ENCODE data around the gene CNNM2. TPM values are rescaled to one million over a fixed set of nuclear protein-coding genes. Genes with fewer than 3 reads are reported as not detected.

CNNM2 gene
- polyA plus RNA-seq, 2 donors: 0.88 to 1.1 TPM

DNA sequence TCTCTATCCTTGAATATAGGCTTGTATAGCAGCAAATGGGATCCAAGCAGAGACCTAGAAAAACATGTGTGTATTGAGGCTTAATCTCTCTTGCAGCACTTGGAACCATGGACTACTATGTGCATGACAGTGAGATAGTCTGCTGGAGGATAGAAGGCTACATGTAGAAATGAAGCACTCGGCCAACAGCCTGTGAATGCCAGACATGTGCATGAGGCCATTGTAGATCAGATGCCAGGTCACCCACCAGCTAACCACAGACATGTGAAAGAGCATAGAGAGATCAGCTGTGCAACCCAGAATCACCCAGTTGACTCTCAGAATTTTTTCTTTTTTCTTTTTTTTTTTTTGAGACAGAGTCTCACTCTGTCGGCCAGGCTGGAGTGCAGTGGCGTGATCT, 184.1 kb downstream of the CNNM2 start:
- Histone ChIP-seq H3K27ac (ENCODE audit: low read depth in 2 of 2, low read length in 1 of 2) (no peak overlapping the region), H3K36me3 (ENCODE audit: control insufficient read depth in 2 of 2, insufficient read depth in 2 of 2, low read length in 1 of 2) (peaks cover 7 to 9% of the 10 kb centered on the region in 2 donors)
- WGBS, 2 donors: 90 to 96% methylated on average over 3 of the region's 3 CpGs

DNA sequence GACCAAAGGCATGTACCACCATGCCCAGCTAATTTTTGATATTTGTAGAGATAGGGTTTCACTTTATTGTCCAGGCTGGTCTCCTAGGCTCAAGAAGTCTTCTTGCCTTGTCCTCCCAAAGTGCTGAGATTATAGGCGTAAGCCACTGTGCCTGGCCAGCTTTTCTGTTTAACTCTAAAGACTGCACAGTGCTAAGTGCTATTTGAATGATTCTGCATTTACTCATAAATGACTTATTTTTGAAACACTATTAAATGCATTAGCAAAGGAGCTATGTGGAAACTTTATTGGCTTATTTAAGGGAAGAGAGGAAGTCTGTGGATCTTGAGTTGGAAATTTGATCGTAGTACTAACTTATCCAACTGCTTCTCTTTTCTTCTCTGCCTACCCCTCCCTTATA, 185.9 kb downstream of the CNNM2 start:
- Histone ChIP-seq H3K27ac (ENCODE audit: low read depth in 2 of 2, low read length in 1 of 2) (no peak overlapping the region), H3K4me3 (ENCODE audit: low read depth in 1 of 2, low read length in 2 of 2) (no peak overlapping the region), H3K9me3 (ENCODE audit: control insufficient read depth in 2 of 2, insufficient read depth in 1 of 2, low read depth in 1 of 2, low read length in 1 of 2) (no peaks in the 10 kb centered on the region), H3K36me3 (ENCODE audit: control insufficient read depth in 2 of 2, insufficient read depth in 2 of 2, low read length in 1 of 2) (peaks cover 7 to 8% of the 10 kb centered on the region in 2 donors), H3K27me3 (ENCODE audit: control insufficient read depth in 1 of 2, insufficient read depth in 2 of 2, low read length in 2 of 2) (no peaks in the 10 kb centered on the region), H3K4me1 (ENCODE audit: control insufficient read depth in 2 of 2, insufficient read depth in 2 of 2, low read length in 1 of 2) (no peaks in the 10 kb centered on the region)
- 98% methylated on average over 2 of the region's 2 CpGs for WGBS, 2 donors

More for the DNA sequence above, 184.1 kb downstream of the CNNM2 start:
- Histone ChIP-seq H3K9me3 (ENCODE audit: control insufficient read depth in 2 of 2, insufficient read depth in 1 of 2, low read depth in 1 of 2, low read length in 1 of 2) (no peaks in the 10 kb centered on the region), H3K27me3 (ENCODE audit: control insufficient read depth in 1 of 2, insufficient read depth in 2 of 2, low read length in 2 of 2) (no peaks in the 10 kb centered on the region), H3K4me3 (ENCODE audit: low read depth in 1 of 2, low read length in 2 of 2) (no peak overlapping the region), H3K4me1 (ENCODE audit: control insufficient read depth in 2 of 2, insufficient read depth in 2 of 2, low read length in 1 of 2) (no peaks in the 10 kb centered on the region)

DNA sequence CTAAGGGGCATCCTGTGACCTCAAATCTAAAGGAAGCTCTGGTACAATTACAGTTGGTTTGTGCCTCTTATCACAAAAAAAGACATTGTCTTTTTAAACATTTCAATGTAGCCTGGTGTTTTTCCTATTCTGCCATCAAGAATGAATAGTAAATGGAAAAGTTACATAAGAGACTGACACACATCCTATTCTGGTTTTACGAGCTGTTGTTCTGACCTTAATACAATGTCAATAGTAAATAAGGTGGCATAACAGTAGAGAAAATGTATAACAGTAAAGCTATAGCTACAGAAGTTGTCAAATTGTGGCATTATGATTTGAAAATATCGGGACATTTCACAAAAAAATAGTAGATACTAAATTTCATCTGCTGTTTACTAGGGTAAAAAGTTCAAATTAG, 186.6 kb downstream of the CNNM2 start:
- Histone ChIP-seq H3K9me3 (ENCODE audit: control insufficient read depth in 2 of 2, insufficient read depth in 1 of 2, low read depth in 1 of 2, low read length in 1 of 2) (no peaks in the 10 kb centered on the region), H3K36me3 (ENCODE audit: control insufficient read depth in 2 of 2, insufficient read depth in 2 of 2, low read length in 1 of 2) (peaks cover 5 to 7% of the 10 kb centered on the region in 2 donors), H3K27ac (ENCODE audit: low read depth in 2 of 2, low read length in 1 of 2) (no peak overlapping the region), H3K4me1 (ENCODE audit: control insufficient read depth in 2 of 2, insufficient read depth in 2 of 2, low read length in 1 of 2) (no peaks in the 10 kb centered on the region), H3K4me3 (ENCODE audit: low read depth in 1 of 2, low read length in 2 of 2) (no peak overlapping the region), H3K27me3 (ENCODE audit: control insufficient read depth in 1 of 2, insufficient read depth in 2 of 2, low read length in 2 of 2) (no peaks in the 10 kb centered on the region)
- WGBS, 2 donors: 37 to 41% methylated on average over 2 of the region's 2 CpGs

DNA sequence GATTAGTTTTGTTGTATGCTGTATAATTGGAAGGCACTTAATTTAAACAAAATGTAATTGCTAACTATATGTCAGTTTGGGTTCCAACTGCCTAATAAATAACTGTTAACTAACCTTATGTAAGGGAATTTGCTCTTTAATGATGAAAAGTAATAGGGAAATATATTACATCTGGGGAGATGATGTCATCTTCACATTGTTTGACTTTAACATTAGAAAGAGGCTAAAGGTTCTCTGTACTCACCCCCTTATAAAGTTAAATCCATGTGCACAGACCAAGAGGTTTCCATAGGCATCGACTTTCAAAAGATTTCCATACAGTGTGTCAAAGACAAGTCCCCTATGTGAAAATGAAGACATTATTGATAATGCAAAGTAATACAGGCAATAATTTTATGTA, 187.4 kb downstream of the CNNM2 start:
- WGBS, 2 donors: 92 to 97% methylated on average over 1 of the region's 1 CpG
- Histone ChIP-seq H3K4me3 (ENCODE audit: low read depth in 1 of 2, low read length in 2 of 2) (no peak overlapping the region), H3K9me3 (ENCODE audit: control insufficient read depth in 2 of 2, insufficient read depth in 1 of 2, low read depth in 1 of 2, low read length in 1 of 2) (no peaks in the 10 kb centered on the region), H3K4me1 (ENCODE audit: control insufficient read depth in 2 of 2, insufficient read depth in 2 of 2, low read length in 1 of 2) (no peaks in the 10 kb centered on the region), H3K27ac (ENCODE audit: low read depth in 2 of 2, low read length in 1 of 2) (no peak overlapping the region), H3K36me3 (ENCODE audit: control insufficient read depth in 2 of 2, insufficient read depth in 2 of 2, low read length in 1 of 2) (peaks cover 3 to 7% of the 10 kb centered on the region in 2 donors), H3K27me3 (ENCODE audit: control insufficient read depth in 1 of 2, insufficient read depth in 2 of 2, low read length in 2 of 2) (no peaks in the 10 kb centered on the region)

DNA sequence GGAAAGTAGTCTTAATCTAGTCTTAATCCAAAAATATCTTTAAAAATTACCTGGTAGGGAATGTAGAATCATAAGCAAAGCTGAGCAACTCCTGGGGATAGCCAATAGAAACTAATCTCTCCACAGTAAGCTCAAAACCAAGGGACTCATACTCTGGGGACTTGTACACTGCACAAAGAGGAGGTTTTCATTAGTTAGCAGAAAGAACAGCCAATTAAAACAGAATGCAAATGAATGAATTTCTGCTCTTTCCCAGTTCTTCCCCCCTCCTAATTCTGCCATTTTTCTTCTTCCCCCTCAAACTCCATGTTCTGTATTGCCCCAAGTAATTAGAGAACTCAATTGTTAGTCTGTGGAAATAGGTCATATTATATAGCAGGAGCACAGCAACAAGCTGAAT, 188.4 kb downstream of the CNNM2 start:
- Histone ChIP-seq H3K9me3 (ENCODE audit: control insufficient read depth in 2 of 2, insufficient read depth in 1 of 2, low read depth in 1 of 2, low read length in 1 of 2) (no peaks in the 10 kb centered on the region), H3K4me3 (ENCODE audit: low read depth in 1 of 2, low read length in 2 of 2) (no peak overlapping the region), H3K4me1 (ENCODE audit: control insufficient read depth in 2 of 2, insufficient read depth in 2 of 2, low read length in 1 of 2) (no peaks in the 10 kb centered on the region), H3K27ac (ENCODE audit: low read depth in 2 of 2, low read length in 1 of 2) (no peak overlapping the region), H3K27me3 (ENCODE audit: control insufficient read depth in 1 of 2, insufficient read depth in 2 of 2, low read length in 2 of 2) (no peaks in the 10 kb centered on the region), H3K36me3 (ENCODE audit: control insufficient read depth in 2 of 2, insufficient read depth in 2 of 2, low read length in 1 of 2) (peaks cover 3 to 4% of the 10 kb centered on the region in 2 donors)

DNA sequence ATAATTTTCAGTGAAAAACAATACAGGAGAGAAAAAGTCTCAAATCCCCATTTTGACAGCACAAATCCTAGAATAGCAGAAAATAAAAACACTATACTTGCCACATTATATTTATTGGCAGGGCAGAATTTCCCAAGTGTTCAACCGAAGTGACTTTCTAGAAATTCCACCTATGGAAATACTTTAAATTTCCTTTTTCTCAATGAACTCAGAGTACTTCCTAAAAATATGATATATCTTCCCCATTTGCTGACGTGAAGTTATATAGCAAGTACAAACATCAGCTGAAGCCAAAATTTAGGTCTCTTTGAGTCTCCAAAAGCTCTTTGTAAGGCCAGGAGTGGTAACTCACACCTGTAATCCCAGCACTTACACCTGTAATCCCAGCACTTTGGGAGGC, 191.7 kb downstream of the CNNM2 start:
- H3K27ac ChIP-seq (ENCODE audit: low read depth in 2 of 2, low read length in 1 of 2): no peak overlapping the region
- WGBS, 2 donors: 93 to 97% methylated on average over 2 of the region's 2 CpGs

DNA sequence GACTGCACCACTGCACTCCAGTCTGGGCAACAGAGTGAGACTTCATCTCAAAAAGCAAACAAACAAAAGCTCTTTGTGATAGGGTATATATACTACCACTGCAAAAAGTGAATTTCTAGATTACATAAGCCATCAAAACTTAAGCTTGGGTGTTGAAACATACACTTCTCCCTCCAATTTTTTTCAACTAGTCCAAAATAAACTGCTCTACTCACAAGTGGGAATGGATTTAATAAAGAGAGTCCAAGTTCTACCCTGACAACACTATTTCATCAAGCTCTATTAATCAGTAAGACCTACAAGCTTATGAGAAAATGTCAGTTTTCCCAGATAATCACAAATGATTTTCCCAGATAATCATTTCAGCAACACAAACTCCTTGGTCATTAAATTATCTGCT, 192.3 kb downstream of the CNNM2 start:
- Histone ChIP-seq H3K9me3 (ENCODE audit: control insufficient read depth in 2 of 2, insufficient read depth in 1 of 2, low read depth in 1 of 2, low read length in 1 of 2) (no peaks in the 10 kb centered on the region), H3K27me3 (ENCODE audit: control insufficient read depth in 1 of 2, insufficient read depth in 2 of 2, low read length in 2 of 2) (no peaks in the 10 kb centered on the region), H3K4me1 (ENCODE audit: control insufficient read depth in 2 of 2, insufficient read depth in 2 of 2, low read length in 1 of 2) (no peaks in the 10 kb centered on the region), H3K36me3 (ENCODE audit: control insufficient read depth in 2 of 2, insufficient read depth in 2 of 2, low read length in 1 of 2) (no peaks in the 10 kb centered on the region), H3K4me3 (ENCODE audit: low read depth in 1 of 2, low read length in 2 of 2) (no peak overlapping the region), H3K27ac (ENCODE audit: low read depth in 2 of 2, low read length in 1 of 2) (peak overlapping the region in 1 of 2 donors; percentile 63)

More for the DNA sequence above, 191.7 kb downstream of the CNNM2 start:
- Histone ChIP-seq H3K4me1 (ENCODE audit: control insufficient read depth in 2 of 2, insufficient read depth in 2 of 2, low read length in 1 of 2) (no peaks in the 10 kb centered on the region), H3K36me3 (ENCODE audit: control insufficient read depth in 2 of 2, insufficient read depth in 2 of 2, low read length in 1 of 2) (no peaks in the 10 kb centered on the region), H3K4me3 (ENCODE audit: low read depth in 1 of 2, low read length in 2 of 2) (no peak overlapping the region), H3K9me3 (ENCODE audit: control insufficient read depth in 2 of 2, insufficient read depth in 1 of 2, low read depth in 1 of 2, low read length in 1 of 2) (no peaks in the 10 kb centered on the region), H3K27me3 (ENCODE audit: control insufficient read depth in 1 of 2, insufficient read depth in 2 of 2, low read length in 2 of 2) (no peaks in the 10 kb centered on the region)

DNA sequence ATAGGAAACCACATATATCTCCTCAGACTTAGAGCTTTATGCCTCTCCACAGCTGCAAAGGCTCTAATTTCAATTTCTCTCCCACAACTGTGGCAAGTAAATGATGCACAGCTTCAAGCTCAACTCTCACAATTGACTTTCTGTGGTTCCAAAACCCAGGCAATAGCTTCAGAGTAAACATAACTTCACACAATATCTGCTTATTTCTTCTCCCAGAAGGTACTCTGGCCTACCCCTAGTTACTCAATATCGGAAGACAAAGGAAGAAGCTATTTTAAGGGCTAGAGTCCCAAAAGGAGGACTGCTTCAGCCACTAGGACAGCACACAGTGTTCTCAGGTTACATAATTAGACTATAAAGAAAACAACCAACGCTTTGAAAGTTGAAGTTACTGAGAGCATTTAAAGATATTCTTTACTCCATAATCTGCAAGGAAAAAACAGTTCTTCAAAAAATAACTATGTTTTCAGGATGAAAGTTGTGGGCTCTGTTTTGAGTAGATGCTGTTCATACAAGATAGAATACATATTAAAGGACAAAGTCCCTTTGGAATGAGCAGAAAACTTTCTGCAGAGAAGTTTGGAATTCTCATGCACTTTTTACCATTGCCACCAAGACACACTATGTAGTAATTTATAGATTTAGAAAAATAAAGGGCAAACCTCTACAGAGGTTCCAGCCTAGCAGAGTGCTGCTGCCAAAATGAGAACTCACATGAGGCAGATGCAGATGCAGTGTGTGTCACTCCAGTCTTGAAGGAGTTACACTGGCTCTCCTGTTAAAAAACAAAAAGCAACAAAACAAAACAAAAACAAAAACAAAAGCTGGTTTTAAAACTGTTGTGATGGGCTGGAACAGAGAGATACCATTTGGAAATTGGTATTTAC, 193.2 kb downstream of the CNNM2 start:
- H3K36me3 ChIP-seq (ENCODE audit: control insufficient read depth in 2 of 2, insufficient read depth in 2 of 2, low read length in 1 of 2): no peaks in the 10 kb centered on the region
- no peaks in the 10 kb centered on the region for H3K27me3 ChIP-seq (ENCODE audit: control insufficient read depth in 1 of 2, insufficient read depth in 2 of 2, low read length in 2 of 2)
- WGBS, 2 donors: 38 to 40% methylated on average over 2 of the region's 2 CpGs
- H3K4me3 ChIP-seq (ENCODE audit: low read depth in 1 of 2, low read length in 2 of 2): no peak overlapping the region
- H3K9me3 ChIP-seq (ENCODE audit: control insufficient read depth in 2 of 2, insufficient read depth in 1 of 2, low read depth in 1 of 2, low read length in 1 of 2): no peaks in the 10 kb centered on the region
- H3K4me1 ChIP-seq (ENCODE audit: control insufficient read depth in 2 of 2, insufficient read depth in 2 of 2, low read length in 1 of 2): no peaks in the 10 kb centered on the region
- H3K27ac ChIP-seq (ENCODE audit: low read depth in 2 of 2, low read length in 1 of 2): peak overlapping the region; percentile 22 to 63

DNA sequence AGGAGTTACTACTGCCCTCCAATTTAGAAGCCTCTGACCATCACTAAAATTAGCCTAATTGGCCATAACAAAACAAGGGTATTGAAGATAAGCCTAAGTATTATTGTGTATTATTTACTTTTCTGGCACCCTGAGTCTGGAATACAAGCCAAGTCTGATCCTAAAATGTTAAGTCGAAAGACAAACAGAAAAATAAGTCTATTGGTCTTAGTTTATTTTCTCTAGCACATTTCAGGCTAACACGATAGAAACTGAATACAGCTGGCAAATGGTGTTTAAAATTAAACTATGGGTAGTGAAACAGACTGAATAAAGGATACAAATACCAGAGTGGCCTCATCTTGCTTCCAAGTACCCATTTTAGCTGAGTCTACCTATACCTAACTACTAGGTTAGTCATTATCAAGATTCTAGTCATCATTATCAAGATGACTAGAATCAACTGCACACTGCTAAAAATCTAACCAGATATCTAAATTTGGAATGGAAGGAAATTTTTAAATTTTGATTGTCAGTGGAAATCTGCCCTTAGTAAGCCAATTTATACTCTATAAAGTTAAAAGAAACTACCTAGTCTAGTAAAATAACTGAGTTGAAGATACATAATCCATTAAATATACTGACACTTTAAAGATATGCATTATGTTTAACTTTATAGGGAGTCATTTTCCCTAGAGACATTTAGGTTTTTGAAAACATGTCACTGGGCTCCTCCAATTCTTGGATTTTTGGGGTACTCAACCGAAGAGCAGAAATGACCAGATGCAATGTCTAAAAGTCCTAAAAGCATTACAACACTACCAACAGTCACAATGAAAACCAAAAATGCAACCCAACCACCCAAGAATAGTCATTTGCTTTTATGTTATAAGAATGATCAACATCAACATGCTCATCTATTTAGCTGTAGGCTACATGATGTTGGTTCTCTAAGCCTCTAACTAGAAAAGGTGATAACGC, 194.1 kb downstream of the CNNM2 start:
- Histone ChIP-seq H3K27ac (ENCODE audit: low read depth in 2 of 2, low read length in 1 of 2) (no peak overlapping the region), H3K27me3 (ENCODE audit: control insufficient read depth in 1 of 2, insufficient read depth in 2 of 2, low read length in 2 of 2) (no peaks in the 10 kb centered on the region), H3K9me3 (ENCODE audit: control insufficient read depth in 2 of 2, insufficient read depth in 1 of 2, low read depth in 1 of 2, low read length in 1 of 2) (no peaks in the 10 kb centered on the region), H3K36me3 (ENCODE audit: control insufficient read depth in 2 of 2, insufficient read depth in 2 of 2, low read length in 1 of 2) (no peaks in the 10 kb centered on the region), H3K4me1 (ENCODE audit: control insufficient read depth in 2 of 2, insufficient read depth in 2 of 2, low read length in 1 of 2) (no peaks in the 10 kb centered on the region), H3K4me3 (ENCODE audit: low read depth in 1 of 2, low read length in 2 of 2) (no peak overlapping the region)
- 80 to 81% methylated on average over 4 of the region's 4 CpGs for WGBS, 2 donors

All from esophagus (tissue), 2 donors.